Vagina (tissue), 2 donors: Measurements from ENCODE around the gene TUBA3D.

Source experiments
- POLR2A ChIP-seq, 2 donors: fragments of 450-650 bp; IDR thresholded peaks; one replicate each; pipeline ENCODE4 v1.6.1; 2017; ENCODE audit warnings: antibody characterized with exemption in 2 of 2, mild to moderate bottlenecking in 2 of 2, moderate library complexity in 2 of 2
- POLR2AphosphoS5 ChIP-seq, 2 donors: sonication (generic); formaldehyde crosslinking; IDR thresholded peaks; one replicate each; pipeline ENCODE4 v1.9.0; 2017; ENCODE audit warnings: antibody characterized with exemption in 2 of 2, mild to moderate bottlenecking in 2 of 2, low read depth in 1 of 2; ENCODE audit not compliant: insufficient read depth in 1 of 2
- TF ChIP-seq, protein P1 (sequence below), 3 experiments: fragments of 450-650 bp in 2 of 3; fragments of 200-600 bp in 1 of 3; sonication (generic) in 1 of 3; IDR thresholded peaks; one replicate each; pipeline ENCODE4 v1.5.1; 2017 to 2019; ENCODE audit warnings: antibody characterized with exemption in 3 of 3, mild to moderate bottlenecking in 2 of 3, moderate library complexity in 2 of 3

DNA sequence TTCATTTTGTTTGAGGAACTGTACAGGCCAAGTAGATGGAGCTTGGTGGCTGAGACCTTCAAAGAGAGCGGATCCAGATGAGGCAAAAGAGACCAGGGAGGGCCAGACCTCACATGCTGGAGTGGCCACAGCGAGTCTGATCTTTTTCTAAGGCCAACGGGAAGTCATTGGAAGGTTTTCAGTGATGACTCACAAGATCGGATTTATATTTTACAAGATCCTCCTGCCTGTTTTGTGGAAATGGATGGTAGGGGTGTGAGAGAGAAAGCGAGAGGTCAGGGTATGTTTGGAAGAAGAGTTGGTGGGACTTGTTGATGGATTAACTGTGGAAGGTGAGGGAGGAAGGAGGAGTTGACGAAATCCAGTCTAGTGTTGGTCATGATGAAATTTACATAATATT, 44.6 kb upstream of the TUBA3D start:
- TF ChIP-seq POLR2A (IDR thresholded peaks at IDR 0.05), result no peak
- TF ChIP-seq, protein P1, sequence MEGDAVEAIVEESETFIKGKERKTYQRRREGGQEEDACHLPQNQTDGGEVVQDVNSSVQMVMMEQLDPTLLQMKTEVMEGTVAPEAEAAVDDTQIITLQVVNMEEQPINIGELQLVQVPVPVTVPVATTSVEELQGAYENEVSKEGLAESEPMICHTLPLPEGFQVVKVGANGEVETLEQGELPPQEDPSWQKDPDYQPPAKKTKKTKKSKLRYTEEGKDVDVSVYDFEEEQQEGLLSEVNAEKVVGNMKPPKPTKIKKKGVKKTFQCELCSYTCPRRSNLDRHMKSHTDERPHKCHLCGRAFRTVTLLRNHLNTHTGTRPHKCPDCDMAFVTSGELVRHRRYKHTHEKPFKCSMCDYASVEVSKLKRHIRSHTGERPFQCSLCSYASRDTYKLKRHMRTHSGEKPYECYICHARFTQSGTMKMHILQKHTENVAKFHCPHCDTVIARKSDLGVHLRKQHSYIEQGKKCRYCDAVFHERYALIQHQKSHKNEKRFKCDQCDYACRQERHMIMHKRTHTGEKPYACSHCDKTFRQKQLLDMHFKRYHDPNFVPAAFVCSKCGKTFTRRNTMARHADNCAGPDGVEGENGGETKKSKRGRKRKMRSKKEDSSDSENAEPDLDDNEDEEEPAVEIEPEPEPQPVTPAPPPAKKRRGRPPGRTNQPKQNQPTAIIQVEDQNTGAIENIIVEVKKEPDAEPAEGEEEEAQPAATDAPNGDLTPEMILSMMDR (IDR thresholded peaks at IDR 0.05), result no peak
- TF ChIP-seq POLR2AphosphoS5 (IDR thresholded peaks at IDR 0.05; ENCODE audit: insufficient read depth in 1 of 2, low read depth in 1 of 2), result no peak
